GM19193 (cell line): ENCODE data around the gene ABI1.

Experiments used
- POLR2A ChIP-seq: IDR thresholded peaks from 4 replicates; pipeline ENCODE4 v1.6.1; 2011; ENCODE audit not compliant: insufficient read depth, insufficient read length; ENCODE audit errors: extremely low read depth

Gene ABI1

GRCh38 chr10:26824015-26824690 is 36.6 kb downstream of the ABI1 start:
- TF ChIP-seq POLR2A, result no peak

GRCh38 chr10:26821699-26822570 is 38.8 kb downstream of the ABI1 start:
- no peak for TF ChIP-seq POLR2A

- TF ChIP-seq POLR2A, result no peak
These were observed 45.3 kb downstream of the ABI1 start for GRCh38 chr10:26815500-26815899.

GRCh38 chr10:26810435-26811026 is 50.2 kb downstream of the ABI1 start:
- TF ChIP-seq POLR2A, result no peak

GRCh38 chr10:26809973-26810372 is 50.8 kb downstream of the ABI1 start:
- no peak for TF ChIP-seq POLR2A

GRCh38 chr10:26807532-26807931 is 53.2 kb downstream of the ABI1 start:
- no peak for TF ChIP-seq POLR2A

GRCh38 chr10:26806557-26806956 is 54.2 kb downstream of the ABI1 start:
- TF ChIP-seq POLR2A, result no peak

- TF ChIP-seq POLR2A, result no peak
These were observed 55.1 kb downstream of the ABI1 start for GRCh38 chr10:26805567-26806245.

GRCh38 chr10:26804418-26805393 is 56.1 kb downstream of the ABI1 start:
- no peak for TF ChIP-seq POLR2A

GRCh38 chr10:26803849-26804248 is 56.9 kb downstream of the ABI1 start:
- TF ChIP-seq POLR2A, result no peak

GRCh38 chr10:26802527-26802926 is 58.2 kb downstream of the ABI1 start:
- TF ChIP-seq POLR2A, result no peak

GRCh38 chr10:26801831-26802230 is 58.9 kb downstream of the ABI1 start:
- no peak for TF ChIP-seq POLR2A

GRCh38 chr10:26801274-26801673 is 59.5 kb downstream of the ABI1 start:
- no peak for TF ChIP-seq POLR2A

GRCh38 chr10:26800468-26800867 is 60.3 kb downstream of the ABI1 start:
- no peak for TF ChIP-seq POLR2A

GRCh38 chr10:26799342-26799741 is 61.4 kb downstream of the ABI1 start:
- TF ChIP-seq POLR2A, result no peak

GRCh38 chr10:26798298-26798697 is 62.5 kb downstream of the ABI1 start:
- TF ChIP-seq POLR2A, result no peak
